Activated CD4-positive, alpha-beta T cell treated with anti-CD3 and anti-CD28 coated beads, Interleukin-2, amount 50 U/mL, for 4 hours (primary cell): ENCODE data around the gene NOXRED1.
A peak's percentile ranks its signal among the peaks of the same experiment; 100 is the strongest.
"Not testable (repeated sequence)": the region's sequence is repeated elsewhere in the genome, so short reads cannot be mapped to it uniquely, and the experiment has no call there.

Experiments
- DNase-seq, 2 experiments: peaks; one replicate each; pipeline ENCODE4 v3.0.0-alpha.2; 2020

The NOXRED1 gene, protein sequence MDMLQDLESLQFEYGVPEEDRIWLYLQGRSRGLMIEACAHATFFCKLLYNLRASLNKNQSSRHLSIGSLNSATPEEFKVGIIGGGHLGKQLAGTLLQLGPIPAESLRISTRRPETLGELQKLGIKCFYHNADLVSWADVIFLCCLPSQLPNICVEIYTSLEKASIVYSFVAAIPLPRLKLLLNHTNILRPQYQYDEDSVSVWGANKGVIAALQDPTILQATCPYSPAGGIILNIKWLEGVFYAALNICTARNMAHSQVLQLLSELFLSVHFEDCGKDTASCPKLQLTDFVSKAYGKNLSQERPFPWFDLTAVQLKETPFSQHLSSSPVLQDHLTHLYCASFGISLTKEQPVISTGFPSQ

DNA sequence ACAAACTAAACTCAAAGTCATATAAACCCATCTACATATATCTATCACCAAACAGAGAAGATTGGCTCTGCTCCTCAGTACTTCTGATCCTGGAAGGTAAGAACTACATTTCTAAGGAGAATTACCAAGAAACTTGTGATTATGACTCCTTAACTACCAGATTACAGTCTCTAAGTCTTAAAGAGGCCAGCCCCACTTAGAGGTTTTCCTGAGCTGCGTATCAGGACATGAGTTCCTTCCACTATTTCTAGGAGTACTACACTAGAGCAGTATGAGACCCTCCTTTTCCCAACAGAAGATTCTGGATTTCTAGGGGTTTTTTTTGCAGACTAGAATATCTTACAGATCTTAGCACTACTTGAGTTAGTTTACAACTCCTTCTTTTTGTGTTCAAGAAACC is at the start of gene NOXRED1:
TSS of gene NOXRED1 (minus strand) at position 101 of the 400 bp plus-strand sequence. CDS start 634 bp downstream, outside the sequence.
- no peak for DNase-seq

DNA sequence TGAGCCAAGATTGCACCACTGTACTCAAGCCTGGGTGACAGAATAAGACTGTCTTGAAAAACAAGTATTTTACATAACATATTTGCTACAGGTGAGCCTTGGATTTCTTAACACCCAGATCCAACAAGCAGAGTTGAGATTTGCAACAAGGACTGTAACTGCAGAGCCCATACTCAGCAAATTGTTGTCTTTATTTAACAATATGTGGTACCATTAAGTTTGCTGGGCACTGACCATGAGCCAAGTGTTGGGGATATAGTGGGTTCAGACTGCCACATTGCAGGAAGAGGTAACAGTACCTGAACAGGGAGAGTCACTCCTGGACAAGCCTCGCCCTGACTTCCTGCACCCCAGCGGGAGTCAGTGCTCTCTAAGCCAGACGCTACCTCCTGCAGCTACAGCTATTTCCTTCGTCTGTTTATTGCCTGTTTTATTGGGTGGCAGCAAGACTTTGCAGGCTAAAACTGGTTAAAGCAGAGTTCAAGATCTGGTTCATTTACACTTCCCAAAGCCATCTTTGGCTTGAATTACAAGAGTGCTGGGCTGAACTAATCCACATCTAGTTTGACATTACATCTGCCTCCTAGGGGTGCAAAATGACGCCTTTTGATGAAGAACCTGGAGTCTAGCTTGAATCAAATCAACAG is 47.0 kb upstream of the NOXRED1 start:
- no peak for DNase-seq

DNA sequence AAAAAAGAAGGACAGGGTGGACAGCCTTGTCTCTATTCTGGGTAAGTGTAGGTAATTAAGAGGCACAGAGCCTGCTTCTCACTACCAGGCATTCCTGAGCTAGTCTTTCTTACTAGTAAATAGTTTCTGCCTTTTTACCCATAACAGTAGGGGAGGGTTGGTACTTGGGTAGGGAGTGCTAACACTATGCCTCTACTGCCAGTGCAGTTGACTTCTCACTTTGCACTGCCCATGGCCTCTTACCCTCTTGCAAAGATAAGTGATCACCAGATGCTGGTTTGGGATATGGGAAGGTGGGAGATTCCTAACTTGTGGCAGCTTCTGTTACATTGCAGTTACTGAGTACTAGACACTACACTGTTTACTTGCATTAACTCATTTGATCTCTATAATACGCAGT is 46.2 kb upstream of the NOXRED1 start:
- no peak for DNase-seq

DNA sequence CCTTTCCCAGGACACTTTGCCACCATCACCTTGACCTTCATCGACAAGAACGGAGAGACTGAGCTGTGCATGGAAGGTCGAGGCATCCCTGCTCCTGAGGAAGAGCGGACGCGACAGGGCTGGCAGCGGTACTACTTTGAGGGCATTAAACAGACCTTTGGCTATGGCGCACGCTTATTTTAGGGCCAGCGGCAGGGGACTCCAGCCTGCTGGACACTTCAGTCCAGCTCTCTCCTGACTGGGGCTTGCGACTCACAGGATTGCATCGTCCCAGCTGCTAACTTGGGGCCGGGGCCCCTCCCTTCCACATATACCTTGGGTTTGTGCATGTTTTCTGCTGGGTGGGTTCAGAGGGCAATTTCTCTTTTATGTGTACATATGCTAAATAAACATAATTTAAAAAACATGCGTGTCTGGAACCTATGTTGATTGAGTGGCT is 45.8 kb upstream of the NOXRED1 start:
- DNase-seq = no peak

DNA sequence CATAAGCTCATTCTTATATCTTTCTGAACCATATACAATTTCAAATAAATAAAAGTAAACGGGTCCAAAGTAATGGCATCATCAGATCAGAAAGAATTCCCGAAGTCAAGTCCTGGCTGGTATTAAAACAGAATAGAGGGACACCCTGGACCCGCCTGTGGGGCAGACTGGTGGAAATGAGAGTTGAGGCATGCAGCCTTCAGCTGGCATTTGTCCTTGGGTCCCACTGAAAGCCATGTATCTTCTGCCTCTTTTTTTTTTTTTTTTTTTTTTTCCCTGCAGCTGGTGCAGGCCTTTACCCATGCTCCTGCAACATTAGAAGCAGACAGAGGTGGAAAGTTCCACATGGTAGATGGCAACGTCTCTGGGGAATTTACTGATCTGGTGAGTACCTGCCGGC is 44.5 kb upstream of the NOXRED1 start:
- no peak for DNase-seq

DNA sequence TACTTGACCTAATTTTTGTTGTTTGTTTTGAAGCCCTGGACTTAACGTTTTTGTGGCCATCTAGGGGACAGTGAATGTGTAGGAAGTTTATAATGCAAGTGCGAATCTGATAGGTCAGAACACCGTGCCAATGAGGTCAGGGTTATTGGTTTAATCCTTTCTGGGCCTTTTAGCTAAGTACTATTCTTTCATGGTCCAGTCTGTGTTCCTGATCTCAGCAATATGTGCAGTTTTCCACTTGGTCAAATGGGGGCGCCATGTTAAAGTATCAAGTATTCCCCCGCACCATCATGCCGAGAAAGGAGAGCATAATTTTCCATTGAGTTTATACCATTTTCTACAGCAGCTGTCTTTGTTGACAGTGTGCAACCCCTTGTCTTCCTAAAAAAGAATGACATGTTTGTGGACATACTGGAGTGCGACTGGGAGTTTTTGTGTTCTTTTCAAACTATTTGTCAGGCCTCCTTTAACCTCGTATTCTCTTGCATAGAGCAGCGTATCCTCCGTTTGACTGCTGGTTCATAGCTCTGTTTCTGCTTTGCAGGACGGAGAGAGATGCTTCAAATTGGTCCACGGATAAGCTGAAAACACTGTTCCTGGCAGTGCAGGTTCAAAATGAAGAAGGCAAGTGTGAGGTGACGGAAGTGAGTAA is 35.9 kb upstream of the NOXRED1 start:
- DNase-seq = peak; percentile 48 to 55

DNA sequence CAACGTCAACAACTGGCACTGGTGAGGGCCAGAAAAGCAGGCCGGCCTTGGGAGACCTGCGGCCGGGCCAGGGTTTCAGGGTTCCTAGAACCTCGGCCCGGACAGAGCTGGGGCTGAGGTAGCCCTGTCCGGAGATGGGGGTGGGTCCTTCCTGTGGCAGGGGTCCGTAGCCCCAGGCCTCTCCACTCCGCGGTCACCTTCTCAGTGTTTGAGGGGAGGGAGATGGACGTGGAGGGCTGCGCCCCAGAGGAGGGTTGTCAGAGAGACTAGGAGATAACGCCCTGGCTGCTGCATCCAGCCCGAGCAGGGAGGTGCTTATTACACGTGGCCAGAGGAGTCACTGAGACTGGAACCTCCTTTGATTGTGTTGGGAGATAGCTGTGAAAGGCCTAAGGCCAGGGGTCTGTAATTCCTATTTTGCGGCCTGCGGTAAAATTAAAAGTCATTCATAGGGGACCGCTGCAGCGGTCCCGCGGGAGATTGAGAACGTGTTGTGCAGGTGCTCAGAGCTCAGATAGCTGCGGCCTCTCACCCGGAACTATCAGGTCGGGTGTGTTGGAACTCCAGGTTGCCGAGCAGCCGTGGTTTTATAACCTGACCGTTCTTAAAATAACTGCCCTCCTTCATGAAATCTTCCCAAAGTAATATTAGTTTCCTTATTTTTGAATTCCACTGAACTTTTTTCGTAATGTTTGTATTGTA is 35.1 kb upstream of the NOXRED1 start:
- peak; percentile 8 to 11 for DNase-seq

DNA sequence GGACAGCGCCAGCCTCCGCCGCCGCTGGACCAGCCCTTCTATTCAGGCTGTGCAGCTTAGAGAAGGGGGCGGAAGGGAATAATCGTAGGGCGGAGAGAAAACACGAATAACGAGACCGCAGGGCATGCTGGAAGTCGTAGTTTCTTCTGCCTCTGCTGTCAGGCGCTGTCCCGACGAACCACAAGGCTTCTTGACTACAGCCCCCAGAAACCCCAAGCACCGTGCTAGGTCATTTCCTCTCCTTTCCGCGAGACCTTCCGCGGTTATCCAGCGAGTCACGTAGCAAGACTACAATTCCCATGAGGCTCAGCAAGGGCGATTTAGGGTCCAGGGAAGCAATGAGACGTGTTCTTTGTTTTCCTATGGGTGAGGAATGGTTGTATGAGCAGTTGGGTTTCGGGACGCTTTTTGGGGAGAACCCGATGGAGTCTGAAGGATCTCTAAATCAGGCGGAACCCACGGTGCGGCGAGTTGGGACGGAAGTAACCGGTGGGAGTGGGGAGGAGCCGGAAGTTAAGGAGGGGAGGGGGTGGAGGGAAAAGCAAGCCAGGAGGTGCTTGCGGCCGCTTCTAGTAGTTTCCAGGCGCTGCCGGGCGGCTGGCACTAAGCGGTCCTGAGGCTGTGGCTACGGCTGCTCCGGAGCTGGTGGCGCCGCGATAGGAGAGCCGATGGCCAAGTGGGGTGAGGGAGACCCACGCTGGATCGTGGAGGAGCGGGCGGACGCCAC is 34.4 kb upstream of the NOXRED1 start, which contains the start of the genes AHSA1 and VIPAS39:
TSS of gene AHSA1 (plus strand) at position 572 of the 727 bp plus-strand sequence. CDS start at position 669, 97 bp downstream.
TSS of gene VIPAS39 (minus strand) at position 80 of the 727 bp plus-strand sequence. CDS start 3,499 bp downstream, outside the sequence.
- DNase-seq = peak; percentile 88 to 91

DNA sequence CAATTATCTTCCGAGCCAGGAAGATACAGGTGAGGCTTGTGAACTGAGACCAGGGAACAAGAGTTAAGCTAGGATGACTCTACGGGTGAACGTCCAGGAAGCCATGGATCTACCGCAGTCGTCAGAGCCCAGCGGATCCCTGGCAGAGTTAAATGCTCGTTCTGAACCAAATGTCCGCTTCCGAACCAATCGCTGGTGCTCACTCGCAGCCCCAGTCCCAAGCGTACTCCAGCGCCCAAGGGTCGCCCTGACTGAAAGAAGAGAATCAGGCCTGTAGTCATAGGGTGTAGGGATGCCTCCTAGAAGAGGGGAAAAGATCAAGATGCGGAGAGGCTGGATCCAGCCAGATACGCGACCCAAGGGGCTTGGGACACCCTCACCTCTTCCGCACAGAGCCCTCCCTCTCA is 33.8 kb upstream of the NOXRED1 start:
- DNase-seq = no peak

DNA sequence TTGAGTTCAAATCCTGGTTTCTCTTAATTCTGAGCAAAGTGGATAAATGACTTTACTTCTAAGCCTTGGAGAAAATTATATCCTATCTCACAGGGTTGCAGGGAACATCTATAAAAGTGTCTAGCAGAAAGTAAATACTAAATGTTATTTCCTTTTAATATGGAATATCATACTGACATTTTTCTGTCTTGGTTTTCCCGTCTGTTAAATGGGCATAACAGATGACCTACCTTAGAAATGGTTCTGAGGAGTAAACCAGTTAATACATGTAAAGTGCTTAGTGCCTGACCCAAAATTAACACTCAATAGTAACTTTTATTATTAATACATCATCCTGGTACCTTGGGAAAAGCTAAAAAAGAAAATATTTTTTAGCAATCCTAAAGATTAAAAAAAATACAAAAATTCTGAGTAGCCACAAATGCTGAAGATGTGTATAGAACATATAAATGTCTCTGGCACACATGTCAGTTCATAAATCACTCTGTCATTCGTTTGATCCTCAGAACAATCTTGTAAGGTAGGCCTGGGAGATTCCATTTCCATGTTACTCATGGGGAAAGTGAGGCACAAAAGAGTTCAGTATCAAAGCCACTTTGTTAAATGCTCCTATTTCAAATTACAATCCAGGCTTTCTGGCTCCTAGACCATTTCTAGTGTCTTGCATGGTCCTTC is 32.8 kb upstream of the NOXRED1 start:
- no peak for DNase-seq

DNA sequence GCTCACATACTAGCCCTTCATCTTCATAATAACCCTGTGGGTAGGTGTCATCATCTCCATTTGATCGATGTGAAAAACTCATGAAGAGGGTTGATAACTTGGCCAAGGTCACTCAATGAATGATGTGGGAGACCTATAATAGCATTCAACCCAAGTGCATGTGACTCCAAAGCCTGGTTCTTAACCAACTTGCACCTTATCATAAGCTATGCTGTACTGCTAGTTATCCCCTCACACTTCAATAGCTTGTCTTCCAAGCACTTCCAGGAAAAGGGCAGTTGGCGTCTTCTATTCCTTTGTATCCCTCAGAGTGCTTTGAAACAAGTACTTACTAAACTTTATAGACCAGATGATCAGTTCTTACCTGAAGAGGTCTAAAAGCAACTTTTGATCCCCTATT is 18.9 kb upstream of the NOXRED1 start:
- DNase-seq = no peak

DNA sequence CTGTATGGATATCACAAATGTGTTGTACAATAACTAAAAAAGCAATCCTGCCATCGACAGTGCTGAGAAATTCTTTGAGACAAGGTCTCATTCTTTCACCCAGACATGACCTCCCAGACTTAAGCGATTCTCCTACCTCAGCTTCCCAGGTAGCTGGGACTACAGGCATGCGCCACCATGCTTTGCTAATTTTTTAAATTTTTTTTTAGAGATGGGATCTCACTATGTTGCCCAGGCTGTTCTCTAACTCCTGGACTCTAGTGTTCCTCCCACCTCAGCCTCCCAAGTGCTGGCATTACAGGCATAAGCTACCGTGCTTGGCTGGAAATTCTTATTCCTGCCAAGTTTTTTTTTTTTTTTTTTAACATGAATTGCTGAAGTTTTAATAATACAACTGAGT is 16.5 kb upstream of the NOXRED1 start:
- no peak for DNase-seq

DNA sequence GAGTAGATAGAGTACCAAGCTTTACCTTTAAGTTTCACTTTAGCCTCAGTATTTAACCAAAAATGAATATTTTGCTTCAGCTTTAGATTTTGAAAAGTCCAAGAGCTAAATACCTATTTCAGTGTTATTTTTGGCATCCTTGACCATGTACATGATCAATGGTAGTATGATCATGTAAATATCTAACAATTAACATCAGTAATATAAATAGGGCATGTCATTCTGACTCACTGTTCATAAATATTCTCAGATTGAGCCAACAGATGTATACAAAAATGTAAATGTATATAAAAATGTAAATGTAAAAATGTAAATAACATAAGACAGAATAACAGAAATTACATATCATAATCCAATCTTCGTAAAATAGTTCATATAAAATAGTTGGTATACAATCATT is 15.3 kb upstream of the NOXRED1 start:
- no peak for DNase-seq

DNA sequence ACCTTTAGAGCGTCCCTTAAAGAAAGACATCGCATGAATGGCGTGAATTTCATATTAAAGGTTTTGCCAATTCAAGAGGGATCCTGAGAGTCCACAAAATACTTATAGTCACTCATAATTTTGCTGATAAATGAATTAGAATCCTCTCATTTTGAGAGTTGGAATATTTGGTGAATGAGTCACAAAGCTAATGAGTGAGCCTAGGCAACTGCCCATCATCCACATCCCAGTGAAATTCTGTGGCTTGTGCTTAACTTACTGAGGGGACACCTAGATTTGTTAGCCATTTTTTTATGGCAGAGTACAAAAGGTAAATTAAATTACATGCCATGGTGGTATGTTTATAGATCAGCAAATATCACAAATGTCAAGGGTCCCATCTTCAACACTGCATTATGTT is 12.7 kb upstream of the NOXRED1 start:
- no peak for DNase-seq

DNA sequence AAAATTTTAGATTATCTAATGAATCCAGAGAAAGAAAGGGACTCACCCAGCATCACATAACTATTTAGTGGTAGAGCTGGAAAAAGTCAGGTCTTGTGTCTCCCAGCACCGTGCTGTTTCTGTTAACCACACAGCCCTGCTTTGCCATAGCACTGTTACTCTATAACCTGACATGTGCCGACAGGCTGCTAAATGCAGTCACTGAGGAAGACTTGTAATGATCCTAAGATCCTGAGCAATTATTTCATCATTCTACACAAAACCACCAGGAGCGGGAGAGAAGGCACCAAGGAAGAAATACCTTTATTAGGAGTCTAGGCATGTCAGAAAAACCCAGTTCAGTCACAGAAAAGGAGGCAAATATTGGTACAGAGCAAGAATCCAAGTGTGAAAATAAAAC is 3.1 kb upstream of the NOXRED1 start:
- no peak for DNase-seq

DNA sequence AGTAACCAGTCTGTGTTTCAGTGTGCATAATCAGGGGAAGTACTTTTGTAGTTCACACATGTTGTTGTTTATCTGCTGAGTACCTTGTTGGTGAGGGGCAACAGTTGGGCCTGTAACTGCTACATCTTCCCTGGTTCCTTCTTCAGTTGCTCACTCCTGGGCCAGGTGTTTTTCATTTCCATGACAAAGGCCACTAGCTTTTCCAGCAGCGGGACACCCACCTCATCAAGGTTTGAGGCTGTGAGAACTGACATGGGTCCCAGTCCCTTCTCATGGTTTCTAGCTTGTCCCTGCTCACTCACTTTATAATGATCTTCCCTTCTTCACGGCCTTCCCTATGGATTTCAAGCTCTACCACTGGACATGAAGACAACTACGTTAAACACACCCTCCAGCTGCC is 1.5 kb upstream of the NOXRED1 start:
- DNase-seq = no peak

DNA sequence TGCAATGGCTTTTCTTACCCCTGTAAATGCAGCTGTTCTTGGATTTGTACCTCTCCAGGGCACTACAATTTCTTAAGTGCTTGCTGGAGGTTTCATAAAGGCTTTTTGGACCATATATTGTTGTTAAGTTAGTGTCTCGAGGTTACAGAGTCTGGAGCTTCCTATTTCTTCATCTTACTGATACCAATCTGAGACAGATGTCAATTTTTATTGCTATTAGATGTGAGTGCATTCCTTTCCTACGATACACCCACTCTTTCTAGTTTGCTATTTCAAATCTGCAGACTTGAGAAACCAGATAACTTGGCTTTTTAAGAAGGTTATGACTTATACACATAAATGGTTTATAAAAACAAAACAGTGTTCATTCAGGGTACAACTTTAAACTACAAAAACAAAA is 2.1 kb downstream of the NOXRED1 start:
- DNase-seq = no peak

DNA sequence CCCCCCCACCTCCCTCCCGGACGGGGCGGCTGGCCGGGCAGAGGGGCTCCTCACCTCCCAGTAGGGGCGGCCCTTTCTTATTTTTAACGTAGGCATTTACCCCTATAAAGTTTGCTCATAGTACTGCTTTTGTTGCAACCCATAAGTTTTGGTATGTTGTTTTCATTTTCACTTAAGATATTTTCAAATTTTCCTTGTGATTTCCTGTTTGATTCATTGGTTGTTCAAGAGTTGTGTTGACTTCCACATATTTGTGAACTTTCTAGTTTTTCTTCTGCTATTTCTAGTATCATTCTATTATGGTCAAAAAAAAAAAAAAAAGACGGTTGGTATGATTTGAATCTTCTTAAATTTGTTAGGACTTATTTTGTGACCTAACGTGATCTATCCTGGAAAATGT is 6.5 kb downstream of the NOXRED1 start:
- DNase-seq = no peak

DNA sequence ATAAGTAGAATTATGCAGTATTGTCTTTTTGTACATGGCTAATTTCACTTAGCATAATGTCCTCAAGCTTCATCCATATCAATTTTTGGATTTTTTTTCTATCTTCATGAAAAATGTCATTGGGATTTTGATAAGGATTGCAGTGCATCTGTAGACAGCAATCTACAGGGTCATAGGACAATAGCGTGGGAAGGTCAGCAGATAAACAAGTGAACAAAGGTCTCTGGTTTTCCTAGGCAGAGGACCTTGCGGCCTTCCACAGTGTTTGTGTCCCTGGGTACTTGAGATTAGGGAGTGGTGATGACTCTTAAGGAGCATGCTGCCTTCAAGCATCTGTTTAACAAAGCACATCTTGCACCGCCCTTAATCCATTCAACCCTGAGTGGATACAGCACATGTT is 7.2 kb downstream of the NOXRED1 start:
- not testable (repeated sequence) for DNase-seq

DNA sequence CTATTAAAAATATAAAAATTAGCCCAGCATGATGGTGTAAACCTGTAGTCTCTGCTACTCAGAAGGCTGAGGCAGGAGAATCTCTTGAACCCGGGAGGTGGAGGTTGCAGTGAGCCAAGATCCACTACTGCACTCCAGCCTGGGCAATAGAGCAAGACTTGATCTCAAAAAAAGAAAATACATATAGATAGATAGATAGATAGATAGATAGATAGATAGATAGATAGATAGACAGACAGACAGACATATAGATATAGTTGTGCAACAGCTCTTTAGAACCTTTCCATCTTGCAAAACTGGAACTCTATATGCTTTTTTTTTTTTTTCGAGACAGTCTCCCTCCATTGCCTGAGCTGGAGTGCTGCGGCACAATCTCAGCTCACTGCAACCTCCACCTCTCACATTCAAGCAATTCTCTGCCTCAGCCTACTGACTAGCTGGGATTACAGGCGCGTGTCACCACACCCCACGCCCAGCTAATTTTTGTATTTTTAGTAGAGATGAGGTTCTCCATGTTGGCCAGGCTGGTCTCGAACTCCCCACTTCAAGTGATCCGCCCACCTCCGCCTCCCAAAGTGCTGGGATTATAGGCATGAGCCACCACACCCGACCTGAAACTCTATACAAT is 7.8 kb downstream of the NOXRED1 start:
- not testable (repeated sequence) for DNase-seq

DNA sequence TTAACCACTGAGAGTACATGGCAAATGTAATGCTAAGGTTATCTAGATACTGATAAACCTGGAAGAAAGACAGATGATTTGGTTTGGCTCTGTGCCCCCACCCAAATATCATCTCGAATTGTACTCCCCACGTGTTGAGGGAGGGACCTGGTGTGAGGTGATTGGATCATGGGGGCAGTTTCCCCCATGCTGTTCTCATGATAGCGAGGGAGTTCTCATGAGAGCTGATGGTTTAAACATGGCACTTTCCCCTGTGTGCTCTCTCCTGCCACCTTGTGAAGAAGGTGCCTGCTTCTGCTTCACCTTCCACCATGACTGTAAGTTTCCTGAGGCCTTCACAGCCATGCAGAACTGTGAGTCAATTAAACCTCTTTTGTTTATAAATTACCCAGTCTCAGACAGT is 14.2 kb downstream of the NOXRED1 start:
- DNase-seq = no peak
